IPS-18c (cell line): ENCODE measurements around the gene PNKP.
A peak's percentile ranks its signal among the peaks of the same experiment; 100 is the strongest.

Experiments used
- H3K4me3 ChIP-seq: 2 replicates; pipeline ENCODE4 v1.7.0; 2013; ENCODE audit warnings: low read depth, mild to moderate bottlenecking, low read length, moderate library complexity; ENCODE audit not compliant: insufficient read depth
- H3K9me3 ChIP-seq: one replicate; pipeline ENCODE4 v1.6.1; 2013; ENCODE audit warnings: mild to moderate bottlenecking, low read length, moderate library complexity; ENCODE audit not compliant: control insufficient read depth, insufficient read depth

Gene PNKP

GRCh38 chr19:49855676-49856573 lies 11.5 kb downstream of the PNKP start:
- Histone ChIP-seq H3K4me3 (no peak overlapping the region), H3K9me3 (no peaks in the 10 kb centered on the region)

GRCh38 chr19:49855277-49855675 lies 12.1 kb downstream of the PNKP start:
- Histone ChIP-seq H3K9me3 (no peaks in the 10 kb centered on the region), H3K4me3 (no peak overlapping the region)

GRCh38 chr19:49854378-49855263 lies 12.8 kb downstream of the PNKP start:
- no peak overlapping the region for H3K4me3 ChIP-seq
- no peaks in the 10 kb centered on the region for H3K9me3 ChIP-seq

- Histone ChIP-seq H3K4me3 (no peak overlapping the region), H3K9me3 (no peaks in the 10 kb centered on the region)
Observed at GRCh38 chr19:49853852-49854377, 13.5 kb downstream of the PNKP start.

- Histone ChIP-seq H3K9me3 (no peaks in the 10 kb centered on the region), H3K4me3 (peak overlapping the region; percentile 94; the same call in 1 of the 2 replicates)
Observed at GRCh38 chr19:49852631-49853126, 14.7 kb downstream of the PNKP start.

- peak overlapping the region; percentile 94 for H3K4me3 ChIP-seq
Observed at GRCh38 chr19:49851456-49852259, 15.7 kb downstream of the PNKP start.

GRCh38 chr19:49850487-49851342 lies 16.7 kb downstream of the PNKP start, which contains the start of gene PTOV1:
Gene PTOV1 (plus strand): TSS chr19:49851159.
- peak within 1 kb of the TSS; percentile 94 for H3K4me3 ChIP-seq
- no peaks in the 10 kb centered on the region for H3K9me3 ChIP-seq

More at GRCh38 chr19:49851456-49852259, 15.7 kb downstream of the PNKP start:
- no peaks in the 10 kb centered on the region for H3K9me3 ChIP-seq

GRCh38 chr19:49850221-49850486 lies 17.2 kb downstream of the PNKP start:
- Histone ChIP-seq H3K4me3 (peak overlapping the region; percentile 94; the same call in 1 of the 2 replicates), H3K9me3 (no peaks in the 10 kb centered on the region)

GRCh38 chr19:49849433-49850220 lies 17.7 kb downstream of the PNKP start:
- H3K9me3 ChIP-seq = no peaks in the 10 kb centered on the region
- H3K4me3 ChIP-seq = peak overlapping the region; percentile 94; the same call in 1 of the 2 replicates

- H3K9me3 ChIP-seq = no peaks in the 10 kb centered on the region
- H3K4me3 ChIP-seq = no peak overlapping the region
Observed at GRCh38 chr19:49848938-49849337, 18.4 kb downstream of the PNKP start.

- no peaks in the 10 kb centered on the region for H3K9me3 ChIP-seq
- H3K4me3 ChIP-seq = no peak overlapping the region
Observed at GRCh38 chr19:49847731-49848696, 19.4 kb downstream of the PNKP start.

- Histone ChIP-seq H3K4me3 (no peak overlapping the region), H3K9me3 (no peaks in the 10 kb centered on the region)
Observed at GRCh38 chr19:49846408-49846807, 21.0 kb downstream of the PNKP start.

GRCh38 chr19:49845414-49845813 lies 22.0 kb downstream of the PNKP start:
- Histone ChIP-seq H3K4me3 (no peak overlapping the region), H3K9me3 (no peaks in the 10 kb centered on the region)
